ENCODE data around the gene HSD17B3. TPM values are rescaled to one million over a fixed set of nuclear protein-coding genes. Genes with fewer than 3 reads are reported as not detected.

Gene HSD17B3
- polyA plus RNA-seq (not detected in 2 replicates), polyA minus RNA-seq (not detected in 2 replicates)

- H3K79me2 ChIP-seq (replicated peaks; ENCODE audit: insufficient read depth, low read length), result no peaks in the 10 kb centered on the region
- no peak within 1 kb of the TSS for H3K4me2 ChIP-seq (ENCODE audit: low read length)
- no peaks in the 10 kb centered on the region for H3K27me3 ChIP-seq (ENCODE audit: insufficient read depth, low read depth, low read length)
- no peak within 1 kb of the TSS for H2AFZ ChIP-seq (ENCODE audit: low read depth, low read length)
- no peaks in the 10 kb centered on the region for H3K36me3 ChIP-seq (ENCODE audit: insufficient read depth, low read length)
- no peaks in the 10 kb centered on the region for H3K9me2 ChIP-seq (ENCODE audit: insufficient read depth, low read length)
- no peak within 1 kb of the TSS for H3K9ac ChIP-seq (ENCODE audit: low read length)
- no peaks in the 10 kb centered on the region for H3F3A ChIP-seq (ENCODE audit: insufficient read depth, low read length, poor library complexity, severe bottlenecking)
- no peak within 1 kb of the TSS for H3K27ac ChIP-seq (ENCODE audit: low read length)
- H4K20me1 ChIP-seq (ENCODE audit: insufficient read depth), result no peaks in the 10 kb centered on the region
- TF ChIP-seq, protein P1, sequence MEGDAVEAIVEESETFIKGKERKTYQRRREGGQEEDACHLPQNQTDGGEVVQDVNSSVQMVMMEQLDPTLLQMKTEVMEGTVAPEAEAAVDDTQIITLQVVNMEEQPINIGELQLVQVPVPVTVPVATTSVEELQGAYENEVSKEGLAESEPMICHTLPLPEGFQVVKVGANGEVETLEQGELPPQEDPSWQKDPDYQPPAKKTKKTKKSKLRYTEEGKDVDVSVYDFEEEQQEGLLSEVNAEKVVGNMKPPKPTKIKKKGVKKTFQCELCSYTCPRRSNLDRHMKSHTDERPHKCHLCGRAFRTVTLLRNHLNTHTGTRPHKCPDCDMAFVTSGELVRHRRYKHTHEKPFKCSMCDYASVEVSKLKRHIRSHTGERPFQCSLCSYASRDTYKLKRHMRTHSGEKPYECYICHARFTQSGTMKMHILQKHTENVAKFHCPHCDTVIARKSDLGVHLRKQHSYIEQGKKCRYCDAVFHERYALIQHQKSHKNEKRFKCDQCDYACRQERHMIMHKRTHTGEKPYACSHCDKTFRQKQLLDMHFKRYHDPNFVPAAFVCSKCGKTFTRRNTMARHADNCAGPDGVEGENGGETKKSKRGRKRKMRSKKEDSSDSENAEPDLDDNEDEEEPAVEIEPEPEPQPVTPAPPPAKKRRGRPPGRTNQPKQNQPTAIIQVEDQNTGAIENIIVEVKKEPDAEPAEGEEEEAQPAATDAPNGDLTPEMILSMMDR (IDR thresholded peaks at IDR 0.05; ENCODE audit: poor library complexity, severe bottlenecking), result no peak
- TF ChIP-seq EZH2 (IDR thresholded peaks at IDR 0.05; ENCODE audit: borderline replicate concordance, insufficient read depth, low read length, poor library complexity, severe bottlenecking) (no peak), POLR2AphosphoS5 (IDR thresholded peaks at IDR 0.05) (no peak), TAF1 (IDR thresholded peaks at IDR 0.05; ENCODE audit: low read depth) (no peak), RAD21 (conservative IDR thresholded peaks at IDR 0.05) (no peak), MXI1 (conservative IDR thresholded peaks at IDR 0.05; ENCODE audit: poor library complexity, severe bottlenecking) (no peak), SMC3 (conservative IDR thresholded peaks at IDR 0.05; ENCODE audit: poor library complexity) (no peak)
- TF ChIP-seq, protein P2, sequence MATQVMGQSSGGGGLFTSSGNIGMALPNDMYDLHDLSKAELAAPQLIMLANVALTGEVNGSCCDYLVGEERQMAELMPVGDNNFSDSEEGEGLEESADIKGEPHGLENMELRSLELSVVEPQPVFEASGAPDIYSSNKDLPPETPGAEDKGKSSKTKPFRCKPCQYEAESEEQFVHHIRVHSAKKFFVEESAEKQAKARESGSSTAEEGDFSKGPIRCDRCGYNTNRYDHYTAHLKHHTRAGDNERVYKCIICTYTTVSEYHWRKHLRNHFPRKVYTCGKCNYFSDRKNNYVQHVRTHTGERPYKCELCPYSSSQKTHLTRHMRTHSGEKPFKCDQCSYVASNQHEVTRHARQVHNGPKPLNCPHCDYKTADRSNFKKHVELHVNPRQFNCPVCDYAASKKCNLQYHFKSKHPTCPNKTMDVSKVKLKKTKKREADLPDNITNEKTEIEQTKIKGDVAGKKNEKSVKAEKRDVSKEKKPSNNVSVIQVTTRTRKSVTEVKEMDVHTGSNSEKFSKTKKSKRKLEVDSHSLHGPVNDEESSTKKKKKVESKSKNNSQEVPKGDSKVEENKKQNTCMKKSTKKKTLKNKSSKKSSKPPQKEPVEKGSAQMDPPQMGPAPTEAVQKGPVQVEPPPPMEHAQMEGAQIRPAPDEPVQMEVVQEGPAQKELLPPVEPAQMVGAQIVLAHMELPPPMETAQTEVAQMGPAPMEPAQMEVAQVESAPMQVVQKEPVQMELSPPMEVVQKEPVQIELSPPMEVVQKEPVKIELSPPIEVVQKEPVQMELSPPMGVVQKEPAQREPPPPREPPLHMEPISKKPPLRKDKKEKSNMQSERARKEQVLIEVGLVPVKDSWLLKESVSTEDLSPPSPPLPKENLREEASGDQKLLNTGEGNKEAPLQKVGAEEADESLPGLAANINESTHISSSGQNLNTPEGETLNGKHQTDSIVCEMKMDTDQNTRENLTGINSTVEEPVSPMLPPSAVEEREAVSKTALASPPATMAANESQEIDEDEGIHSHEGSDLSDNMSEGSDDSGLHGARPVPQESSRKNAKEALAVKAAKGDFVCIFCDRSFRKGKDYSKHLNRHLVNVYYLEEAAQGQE (IDR thresholded peaks at IDR 0.05; ENCODE audit: borderline replicate concordance), result no peak
- H3K4me3 ChIP-seq (ENCODE audit: low read length), result no peak within 1 kb of the TSS
- H3K9me3 ChIP-seq (ENCODE audit: low read length), result no peaks in the 10 kb centered on the region
Observed at GRCh38 chr9:96302021-96302420, at the start of gene HSD17B3. TSS of gene HSD17B3 (minus strand) at chr9:96302176. CDS start at chr9:96302104, 72 bp downstream.

DNA sequence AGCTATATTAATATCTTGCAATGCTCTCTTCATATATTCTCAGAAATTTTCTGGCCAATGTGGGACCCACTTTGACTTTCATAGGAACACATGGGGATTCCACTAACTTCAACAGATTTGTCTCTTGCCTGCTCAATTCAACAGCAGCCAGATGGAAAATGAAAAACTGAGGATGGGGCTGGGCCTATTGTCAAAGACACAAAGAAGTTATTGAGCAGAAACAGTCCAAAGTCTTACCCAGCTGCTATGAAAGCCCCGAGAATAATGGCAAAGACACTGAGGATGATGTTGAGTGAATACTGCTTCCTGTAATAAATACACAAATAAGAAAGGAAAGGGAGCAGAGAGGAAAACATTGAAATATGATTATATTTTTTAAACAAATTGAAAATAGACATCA lies 48.9 kb upstream of the HSD17B3 start:
- no peaks in the 10 kb centered on the region for H3F3A ChIP-seq (ENCODE audit: insufficient read depth, low read length, poor library complexity, severe bottlenecking)
- H3K27ac ChIP-seq (ENCODE audit: low read length), result no peak overlapping the region
- no peaks in the 10 kb centered on the region for H3K9me2 ChIP-seq (ENCODE audit: insufficient read depth, low read length)
- H2AFZ ChIP-seq (ENCODE audit: low read depth, low read length), result no peak overlapping the region
- no peaks in the 10 kb centered on the region for H3K27me3 ChIP-seq (ENCODE audit: insufficient read depth, low read depth, low read length)
- no peaks in the 10 kb centered on the region for H3K36me3 ChIP-seq (ENCODE audit: insufficient read depth, low read length)
- H3K79me2 ChIP-seq (replicated peaks; ENCODE audit: insufficient read depth, low read length), result no peaks in the 10 kb centered on the region
- H3K9me3 ChIP-seq (ENCODE audit: low read length), result no peaks in the 10 kb centered on the region
- no peak for TF ChIP-seq RAD21 (conservative IDR thresholded peaks at IDR 0.05)
- TF ChIP-seq, protein P1 (IDR thresholded peaks at IDR 0.05; ENCODE audit: poor library complexity, severe bottlenecking), result no peak
- no peak for TF ChIP-seq TAF1 (IDR thresholded peaks at IDR 0.05; ENCODE audit: low read depth)
- TF ChIP-seq EZH2 (IDR thresholded peaks at IDR 0.05; ENCODE audit: borderline replicate concordance, insufficient read depth, low read length, poor library complexity, severe bottlenecking), result no peak
- TF ChIP-seq, protein P2 (IDR thresholded peaks at IDR 0.05; ENCODE audit: borderline replicate concordance), result no peak
- no peak for TF ChIP-seq POLR2AphosphoS5 (IDR thresholded peaks at IDR 0.05)
- TF ChIP-seq EP300 (conservative IDR thresholded peaks at IDR 0.05; ENCODE audit: poor library complexity, severe bottlenecking), result no peak
- no peak for TF ChIP-seq MXI1 (conservative IDR thresholded peaks at IDR 0.05; ENCODE audit: poor library complexity, severe bottlenecking)
- H3K4me3 ChIP-seq (ENCODE audit: low read length), result no peak overlapping the region
- no peaks in the 10 kb centered on the region for H4K20me1 ChIP-seq (ENCODE audit: insufficient read depth)
- no peak overlapping the region for H3K9ac ChIP-seq (ENCODE audit: low read length)
- H3K4me2 ChIP-seq (ENCODE audit: low read length), result no peak overlapping the region
